HepG2 (cell line): ENCODE measurements around the gene FNIP2. TPM values are rescaled to one million over a fixed set of nuclear protein-coding genes. Genes with fewer than 3 reads are reported as not detected.

Experiments
- ATAC-seq: fragments of 200-7000 bp; cut with Tn5 transposase; 3 replicates; pipeline ENCODE4 v1.9.1; 2020; ENCODE audit warnings: mild to moderate bottlenecking, moderate library complexity
- BruUV-seq: library from RNA; stranded (reverse); fragments of 400-500 nt; replicated peaks from 2 replicates; lab custom pipeline; 2021; lab: Mats Ljungman, UMichigan
- CTCF ChIA-PET: fragments of 300-600 bp; formaldehyde crosslinking; extraction: SDS; loops from one replicate; lab custom pipeline; 2021; ENCODE audit warnings: low total read pairs, inconsistent platforms, low intra/inter-chr PET ratio; lab: Yijun Ruan, JAX
- POLR2A ChIA-PET: fragments of 350-600 bp; sonication (Branson Sonifier 250); formaldehyde crosslinking; loops from one replicate; lab custom pipeline; 2020; ENCODE audit warnings: antibody characterized with exemption, inconsistent platforms; lab: Yijun Ruan, JAX
- DNase-seq: peaks from one replicate; pipeline ENCODE4 v3.0.0-alpha.2; 2015; ENCODE audit warnings: low spot score
- FAIRE-seq: peaks from 3 replicates; lab custom pipeline; 2011; peaks lifted over from hg19 to GRCh38; lab: Jason Lieb, UNC
- H2AFZ ChIP-seq: one replicate; pipeline ENCODE4 v1.6.1; 2011; ENCODE audit warnings: low read length, inconsistent platforms
- H3K27ac ChIP-seq: fragments of 300-600 bp; 3 replicates; pipeline ENCODE4 v1.8.0; 2011; ENCODE audit warnings: mixed run types, mild to moderate bottlenecking, mixed read lengths, low read length, inconsistent platforms; ENCODE audit not compliant: insufficient read depth; ENCODE audit errors: extremely low read length
- H3K27me3 ChIP-seq, 2 experiments: fragments of 200-600 bp in 1 of 2; 2 replicates in 1 of 2; 3 replicates in 1 of 2; pipeline versions ENCODE4 v1.6.0 to v1.8.0; 2011; ENCODE audit warnings: low read length in 2 of 2, mild to moderate bottlenecking in 2 of 2, moderate library complexity in 2 of 2, inconsistent platforms in 1 of 2; ENCODE audit not compliant: insufficient read depth in 2 of 2, control insufficient read depth in 1 of 2
- H3K36me3 ChIP-seq, 2 experiments: fragments of 200-600 bp in 1 of 2; replicated peaks in 1 of 2; 2 replicates in 1 of 2; 3 replicates in 1 of 2; pipeline versions ENCODE4 v1.5.1 to v1.8.0; 2011; ENCODE audit warnings: low read length in 2 of 2, inconsistent platforms in 1 of 2; ENCODE audit not compliant: insufficient read depth in 2 of 2, control insufficient read depth in 1 of 2
- H3K4me1 ChIP-seq: 2 replicates; pipeline ENCODE4 v1.5.1; 2012; ENCODE audit warnings: low read length, inconsistent platforms; ENCODE audit not compliant: insufficient read depth
- H3K4me2 ChIP-seq: 2 replicates; pipeline ENCODE4 v1.6.0; 2011; ENCODE audit warnings: low read depth, low read length, inconsistent platforms
- H3K4me3 ChIP-seq, 3 experiments: fragments of 200-600 bp in 1 of 3; sonication (generic), shearing (Covaris generic) in 1 of 3; replicated peaks in 1 of 3; 2 replicates each; pipeline ENCODE4 v1.5.1; 2011 to 2016; ENCODE audit warnings: low read length in 3 of 3, inconsistent platforms in 2 of 3, low read depth in 2 of 3, mild to moderate bottlenecking in 2 of 3, control low read depth in 1 of 3, mixed read lengths in 1 of 3; ENCODE audit not compliant: insufficient read depth in 1 of 3
- H3K79me2 ChIP-seq: one replicate; pipeline ENCODE4 v1.6.1; 2011; ENCODE audit warnings: low read length, inconsistent platforms; ENCODE audit not compliant: insufficient read depth
- H3K9ac ChIP-seq: 2 replicates; pipeline ENCODE4 v1.6.0; 2011; ENCODE audit warnings: mild to moderate bottlenecking, low read depth, low read length, inconsistent platforms; ENCODE audit not compliant: insufficient read depth
- H3K9me3 ChIP-seq: 2 replicates; pipeline ENCODE4 v1.5.1; 2012; ENCODE audit warnings: mild to moderate bottlenecking, low read length
- H4K20me1 ChIP-seq: 2 replicates; pipeline ENCODE4 v1.6.0; 2011; ENCODE audit warnings: inconsistent platforms, mild to moderate bottlenecking, low read length, moderate library complexity; ENCODE audit not compliant: insufficient read depth
- IKZF1 ChIP-seq: fragments of 450-650 bp; IDR thresholded peaks from 2 replicates; pipeline ENCODE4 v1.7.1; 2016
- PHB2 ChIP-seq: fragments of 450-650 bp; IDR thresholded peaks from 2 replicates; pipeline ENCODE4 v1.6.1; 2018; ENCODE audit not compliant: partially characterized antibody
- TRIM24 ChIP-seq: sonication (generic); formaldehyde crosslinking; IDR thresholded peaks from 2 replicates; pipeline ENCODE4 v1.8.0; 2022; ENCODE audit warnings: mild to moderate bottlenecking, missing genetic modification reagents
- ZKSCAN5 ChIP-seq: sonication (generic); formaldehyde crosslinking; IDR thresholded peaks from 2 replicates; pipeline ENCODE4 v1.5.1; 2020; ENCODE audit warnings: mild to moderate bottlenecking, missing genetic modification reagents
- ZNF160 ChIP-seq: sonication (generic); formaldehyde crosslinking; IDR thresholded peaks from 2 replicates; pipeline ENCODE4 v1.8.0; 2022; ENCODE audit warnings: mild to moderate bottlenecking, inconsistent platforms, missing genetic modification reagents
- ZNF235 ChIP-seq: sonication (generic); formaldehyde crosslinking; IDR thresholded peaks from 2 replicates; pipeline ENCODE4 v1.8.1; 2023; ENCODE audit warnings: mild to moderate bottlenecking, missing genetic modification reagents, borderline replicate concordance
- ZNF333 ChIP-seq: sonication (generic); formaldehyde crosslinking; IDR thresholded peaks from 2 replicates; pipeline ENCODE4 v1.4.0; 2020; ENCODE audit warnings: mild to moderate bottlenecking, missing genetic modification reagents, borderline replicate concordance
- ZNF720 ChIP-seq: sonication (generic); formaldehyde crosslinking; IDR thresholded peaks from 2 replicates; pipeline ENCODE4 v1.4.0; 2020; ENCODE audit warnings: missing genetic modification reagents
- WGBS: methylation state at CpG from one replicate; pipeline ENCODE4 v1.1.6; 2017; ENCODE audit warnings: low lambda C conversion rate; 5-methylcytosine and 5-hydroxymethylcytosine counted together
- in situ Hi-C: cut with HindIII; loops from 2 replicates; pipeline ENCODE4 v1.10.0; 2017; ENCODE audit warnings: low pct_unique_long_range_greater_than_20kb; ENCODE audit not compliant: extremely low pct_ligation_motif_present
- intact Hi-C: fragments of 100-400 bp; cut with micrococcal nuclease; formaldehyde crosslinking; loops from one replicate; pipeline ENCODE4 v1.10.0; 2022; ENCODE audit not compliant: unreplicated experiment
- polyA plus RNA-seq, 8 experiments: library from polyadenylated mRNA; depleted of rRNA in 3 of 8; stranded (reverse) in 7 of 8; unstranded in 1 of 8; fragments of >200 nt; fragmentation: Illumina TruSeq in 4 of 8; extraction: Trizol in 4 of 8; gene quantifications; 2 replicates each; pipeline versions ENCODE4 v1.2.1 to v1.2.3, GENCODE V29; 2011 to 2016; ENCODE audit warnings: low read depth in 4 of 8, missing spikeins in 1 of 8, mixed read lengths in 1 of 8; ENCODE audit not compliant: insufficient read depth in 1 of 8
- total RNA-seq, 5 experiments: library from RNA; depleted of rRNA; stranded (reverse); fragments of >200 nt; fragmentation: Illumina TruSeq; extraction: Trizol; gene quantifications; 2 replicates each; pipeline ENCODE4 v1.2.3, GENCODE V29; 2016; ENCODE audit warnings: low read depth in 1 of 5
- TF ChIP-seq, protein P1 (sequence below): sonication (generic); formaldehyde crosslinking; IDR thresholded peaks from 2 replicates; pipeline ENCODE4 v1.4.0; 2020; ENCODE audit warnings: missing genetic modification reagents, borderline replicate concordance
- TF ChIP-seq, protein P2 (sequence below): sonication (generic); formaldehyde crosslinking; IDR thresholded peaks from 2 replicates; pipeline ENCODE4 v1.4.0; 2020; ENCODE audit warnings: mild to moderate bottlenecking, low read depth, missing genetic modification reagents

The FNIP2 gene
- total and polyA plus RNA-seq, 2 of the 13 experiments (the other 11 are each of a cell fraction or from before 2014, with no cell fraction given): 15.5 to 21.0 TPM

DNA sequence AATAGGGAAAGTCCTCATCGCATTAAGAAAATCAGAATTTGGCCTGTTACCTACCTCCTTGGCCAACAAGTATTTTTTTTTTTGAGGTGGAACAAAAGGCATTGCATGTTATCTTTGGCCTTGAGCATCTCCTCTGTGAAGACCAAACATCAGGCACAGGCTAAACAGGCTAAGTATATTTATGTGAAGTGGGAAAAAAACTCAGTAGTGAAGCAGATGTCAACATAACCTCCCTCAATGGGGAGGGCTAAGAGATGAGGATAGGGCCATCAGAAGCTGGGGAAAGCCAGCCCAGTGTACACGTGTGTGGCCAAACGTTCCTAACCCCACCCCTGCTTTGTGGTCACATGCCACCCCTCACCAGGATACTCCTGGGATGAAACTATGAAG lies 102.5 kb downstream of the FNIP2 start:
- in situ Hi-C loops (loop anchor here (25.0 kb wide), 1 partner anchor 566 kb away; no protein-coding TSS in a partner anchor), intact Hi-C loops (no loop called here)
- H2AFZ ChIP-seq: no peak overlapping the region
- CTCF ChIA-PET: no interaction called here
- H3K27ac ChIP-seq: no peak overlapping the region
- 83% methylated on average over 3 of the region's 3 CpGs for WGBS
- H3K4me3 ChIP-seq: no peak overlapping the region
- H3K79me2 ChIP-seq: no peaks in the 10 kb centered on the region
- FAIRE-seq: no peak
- no peak for DNase-seq
- no peak for ATAC-seq
- TF ChIP-seq ZNF235 (CRISPR knock-in tag) (no peak), ZKSCAN5 (CRISPR knock-in tag) (no peak), PHB2 (no peak), ZNF720 (CRISPR knock-in tag) (no peak), IKZF1 (no peak), TRIM24 (CRISPR knock-in tag) (no peak), ZNF333 (CRISPR knock-in tag) (no peak), ZNF160 (CRISPR knock-in tag) (no peak)
- TF ChIP-seq, protein P1, sequence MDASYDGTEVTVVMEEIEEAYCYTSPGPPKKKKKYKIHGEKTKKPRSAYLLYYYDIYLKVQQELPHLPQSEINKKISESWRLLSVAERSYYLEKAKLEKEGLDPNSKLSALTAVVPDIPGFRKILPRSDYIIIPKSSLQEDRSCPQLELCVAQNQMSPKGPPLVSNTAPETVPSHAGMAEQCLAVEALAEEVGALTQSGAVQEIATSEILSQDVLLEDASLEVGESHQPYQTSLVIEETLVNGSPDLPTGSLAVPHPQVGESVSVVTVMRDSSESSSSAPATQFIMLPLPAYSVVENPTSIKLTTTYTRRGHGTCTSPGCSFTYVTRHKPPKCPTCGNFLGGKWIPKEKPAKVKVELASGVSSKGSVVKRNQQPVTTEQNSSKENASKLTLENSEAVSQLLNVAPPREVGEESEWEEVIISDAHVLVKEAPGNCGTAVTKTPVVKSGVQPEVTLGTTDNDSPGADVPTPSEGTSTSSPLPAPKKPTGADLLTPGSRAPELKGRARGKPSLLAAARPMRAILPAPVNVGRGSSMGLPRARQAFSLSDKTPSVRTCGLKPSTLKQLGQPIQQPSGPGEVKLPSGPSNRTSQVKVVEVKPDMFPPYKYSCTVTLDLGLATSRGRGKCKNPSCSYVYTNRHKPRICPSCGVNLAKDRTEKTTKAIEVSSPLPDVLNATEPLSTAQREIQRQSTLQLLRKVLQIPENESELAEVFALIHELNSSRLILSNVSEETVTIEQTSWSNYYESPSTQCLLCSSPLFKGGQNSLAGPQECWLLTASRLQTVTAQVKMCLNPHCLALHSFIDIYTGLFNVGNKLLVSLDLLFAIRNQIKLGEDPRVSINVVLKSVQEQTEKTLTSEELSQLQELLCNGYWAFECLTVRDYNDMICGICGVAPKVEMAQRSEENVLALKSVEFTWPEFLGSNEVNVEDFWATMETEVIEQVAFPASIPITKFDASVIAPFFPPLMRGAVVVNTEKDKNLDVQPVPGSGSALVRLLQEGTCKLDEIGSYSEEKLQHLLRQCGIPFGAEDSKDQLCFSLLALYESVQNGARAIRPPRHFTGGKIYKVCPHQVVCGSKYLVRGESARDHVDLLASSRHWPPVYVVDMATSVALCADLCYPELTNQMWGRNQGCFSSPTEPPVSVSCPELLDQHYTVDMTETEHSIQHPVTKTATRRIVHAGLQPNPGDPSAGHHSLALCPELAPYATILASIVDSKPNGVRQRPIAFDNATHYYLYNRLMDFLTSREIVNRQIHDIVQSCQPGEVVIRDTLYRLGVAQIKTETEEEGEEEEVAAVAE: no peak
- TF ChIP-seq, protein P2, sequence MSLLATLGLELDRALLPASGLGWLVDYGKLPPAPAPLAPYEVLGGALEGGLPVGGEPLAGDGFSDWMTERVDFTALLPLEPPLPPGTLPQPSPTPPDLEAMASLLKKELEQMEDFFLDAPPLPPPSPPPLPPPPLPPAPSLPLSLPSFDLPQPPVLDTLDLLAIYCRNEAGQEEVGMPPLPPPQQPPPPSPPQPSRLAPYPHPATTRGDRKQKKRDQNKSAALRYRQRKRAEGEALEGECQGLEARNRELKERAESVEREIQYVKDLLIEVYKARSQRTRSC (CRISPR knock-in tag): no peak
- H3K9ac ChIP-seq: no peak overlapping the region
- no peaks in the 10 kb centered on the region; a peak in 1 of 5 replicates for H3K27me3 ChIP-seq
- peaks cover 24 to 42% of the 10 kb centered on the region in 2 experiments; a peak in 4 of 5 replicates for H3K36me3 ChIP-seq
- POLR2A ChIA-PET: no interaction called here
- H3K9me3 ChIP-seq: no peaks in the 10 kb centered on the region
- H3K4me1 ChIP-seq: no peaks in the 10 kb centered on the region
- no TSS peak for BruUV-seq
- H4K20me1 ChIP-seq: no peaks in the 10 kb centered on the region
- no peak overlapping the region for H3K4me2 ChIP-seq
